Measurements from ENCODE around the gene TAC3.

TAC3 gene

GRCh38 chr12:56995930-56996496 lies 20.3 kb downstream of the TAC3 start:
- peaks cover 13% of the 10 kb centered on the region for H4K20me1 ChIP-seq (ENCODE audit: insufficient read depth, low read length, poor library complexity, severe bottlenecking)
- TF ChIP-seq EZH2phosphoT487 (IDR thresholded peaks at IDR 0.05; ENCODE audit: borderline replicate concordance) = no peak
- no peak for TF ChIP-seq CTCF (conservative IDR thresholded peaks at IDR 0.05; ENCODE audit: low read length)
- H3K4me2 ChIP-seq (ENCODE audit: low read depth, low read length, poor library complexity, severe bottlenecking) = no peak overlapping the region
- H3K4me3 ChIP-seq (ENCODE audit: low read length, poor library complexity, severe bottlenecking) = no peak overlapping the region
- H3K9me3 ChIP-seq (ENCODE audit: insufficient read depth, low read depth, low read length) = no peaks in the 10 kb centered on the region
- H3K27me3 ChIP-seq (ENCODE audit: insufficient read depth, low read length, poor library complexity, severe bottlenecking) = no peaks in the 10 kb centered on the region
- H3K79me2 ChIP-seq (ENCODE audit: insufficient read depth, low read length) = peaks cover 17% of the 10 kb centered on the region
- H3K9ac ChIP-seq (ENCODE audit: low read depth, low read length, poor library complexity, severe bottlenecking) = no peak overlapping the region
- no peak overlapping the region for H2AFZ ChIP-seq (ENCODE audit: low read length)
- peaks cover 2% of the 10 kb centered on the region; the same call in 1 of the 2 replicates for H3K36me3 ChIP-seq (ENCODE audit: insufficient read depth, low read length)
- H3F3A ChIP-seq (ENCODE audit: low read depth) = no peaks in the 10 kb centered on the region; the same call in 1 of the 2 replicates
- H3K4me1 ChIP-seq (ENCODE audit: insufficient read depth, low read length, poor library complexity, severe bottlenecking) = peaks cover 19% of the 10 kb centered on the region
- no peaks in the 10 kb centered on the region for H3K9me2 ChIP-seq (replicated peaks; ENCODE audit: low read depth, low read length)

- H4K20me1 ChIP-seq (ENCODE audit: insufficient read depth, low read length, poor library complexity, severe bottlenecking) = peaks cover 6% of the 10 kb centered on the region
- H3K36me3 ChIP-seq (ENCODE audit: insufficient read depth, low read length) = no peaks in the 10 kb centered on the region; the same call in 1 of the 2 replicates
- H3K27me3 ChIP-seq (ENCODE audit: insufficient read depth, low read length, poor library complexity, severe bottlenecking) = no peaks in the 10 kb centered on the region
- no peaks in the 10 kb centered on the region for H3K9me3 ChIP-seq (ENCODE audit: insufficient read depth, low read depth, low read length)
- H3K4me3 ChIP-seq (ENCODE audit: low read length, poor library complexity, severe bottlenecking) = no peak overlapping the region
- H3F3A ChIP-seq (ENCODE audit: low read depth) = no peaks in the 10 kb centered on the region; the same call in 1 of the 2 replicates
- no peaks in the 10 kb centered on the region for H3K9me2 ChIP-seq (replicated peaks; ENCODE audit: low read depth, low read length)
- TF ChIP-seq CTCF (conservative IDR thresholded peaks at IDR 0.05; ENCODE audit: low read length) = no peak
- no peak for TF ChIP-seq EZH2phosphoT487 (IDR thresholded peaks at IDR 0.05; ENCODE audit: borderline replicate concordance)
- no peak overlapping the region for H2AFZ ChIP-seq (ENCODE audit: low read length)
- H3K79me2 ChIP-seq (ENCODE audit: insufficient read depth, low read length) = peaks cover 11% of the 10 kb centered on the region
- H3K9ac ChIP-seq (ENCODE audit: low read depth, low read length, poor library complexity, severe bottlenecking) = no peak overlapping the region
- peaks cover 20% of the 10 kb centered on the region for H3K4me1 ChIP-seq (ENCODE audit: insufficient read depth, low read length, poor library complexity, severe bottlenecking)
- H3K4me2 ChIP-seq (ENCODE audit: low read depth, low read length, poor library complexity, severe bottlenecking) = no peak overlapping the region
Measured at GRCh38 chr12:56995201-56995929, 21.0 kb downstream of the TAC3 start.

- no peak for TF ChIP-seq EZH2phosphoT487 (IDR thresholded peaks at IDR 0.05; ENCODE audit: borderline replicate concordance)
- no peak for TF ChIP-seq CTCF (conservative IDR thresholded peaks at IDR 0.05; ENCODE audit: low read length)
- no peaks in the 10 kb centered on the region; the same call in 1 of the 2 replicates for H3K36me3 ChIP-seq (ENCODE audit: insufficient read depth, low read length)
- no peaks in the 10 kb centered on the region for H3K9me2 ChIP-seq (replicated peaks; ENCODE audit: low read depth, low read length)
- no peaks in the 10 kb centered on the region for H3K27me3 ChIP-seq (ENCODE audit: insufficient read depth, low read length, poor library complexity, severe bottlenecking)
- H3K9ac ChIP-seq (ENCODE audit: low read depth, low read length, poor library complexity, severe bottlenecking) = no peak overlapping the region
- H3K4me1 ChIP-seq (ENCODE audit: insufficient read depth, low read length, poor library complexity, severe bottlenecking) = peaks cover 12% of the 10 kb centered on the region
- H3K79me2 ChIP-seq (ENCODE audit: insufficient read depth, low read length) = peaks cover under 1% of the 10 kb centered on the region; the same call in 1 of the 2 replicates
- H3K4me3 ChIP-seq (ENCODE audit: low read length, poor library complexity, severe bottlenecking) = no peak overlapping the region
- H4K20me1 ChIP-seq (ENCODE audit: insufficient read depth, low read length, poor library complexity, severe bottlenecking) = no peaks in the 10 kb centered on the region
- no peak overlapping the region for H2AFZ ChIP-seq (ENCODE audit: low read length)
- H3K4me2 ChIP-seq (ENCODE audit: low read depth, low read length, poor library complexity, severe bottlenecking) = no peak overlapping the region
- H3F3A ChIP-seq (ENCODE audit: low read depth) = no peaks in the 10 kb centered on the region; the same call in 1 of the 2 replicates
- H3K9me3 ChIP-seq (ENCODE audit: insufficient read depth, low read depth, low read length) = no peaks in the 10 kb centered on the region
Measured at GRCh38 chr12:56994231-56994746, 22.0 kb downstream of the TAC3 start.

Data from Loucy (cell line).